Measurements from ENCODE around the gene RNF144B. TPM values are rescaled to one million over a fixed set of nuclear protein-coding genes. Genes with fewer than 3 reads are reported as not detected.

Gene RNF144B
- total RNA-seq, 2 donors from 2014 or later: 4.2 to 4.4 TPM

- no peak for TF ChIP-seq CTCF (IDR thresholded peaks at IDR 0.05)
- Histone ChIP-seq H3K27ac (no peak overlapping the region), H3K36me3 (no peaks in the 10 kb centered on the region), H3K4me3 (no peak overlapping the region), H3K9ac (ENCODE audit: low read depth in 2 of 2, low read length in 2 of 2) (no peak overlapping the region), H3K27me3 (no peaks in the 10 kb centered on the region), H3K4me1 (no peaks in the 10 kb centered on the region), H3K9me3 (no peaks in the 10 kb centered on the region)
- no peak for DNase-seq
- intact Hi-C loops (cut with DNase I): no loop called here
Measured at GRCh38 chr6:18510644-18511033, 123.5 kb downstream of the RNF144B start.

GRCh38 chr6:18511211-18511610 is 124.1 kb downstream of the RNF144B start:
- TF ChIP-seq CTCF (IDR thresholded peaks at IDR 0.05): no peak
- Histone ChIP-seq H3K4me3 (no peak overlapping the region), H3K36me3 (no peaks in the 10 kb centered on the region), H3K27me3 (no peaks in the 10 kb centered on the region), H3K4me1 (no peaks in the 10 kb centered on the region), H3K9me3 (no peaks in the 10 kb centered on the region), H3K9ac (ENCODE audit: low read depth in 2 of 2, low read length in 2 of 2) (no peak overlapping the region), H3K27ac (no peak overlapping the region)
- no peak for DNase-seq
- intact Hi-C loops (cut with DNase I): no loop called here

- DNase-seq: no peak
- Histone ChIP-seq H3K9ac (ENCODE audit: low read depth in 2 of 2, low read length in 2 of 2) (no peak overlapping the region), H3K27me3 (no peaks in the 10 kb centered on the region), H3K4me3 (no peak overlapping the region), H3K36me3 (no peaks in the 10 kb centered on the region), H3K4me1 (no peaks in the 10 kb centered on the region), H3K9me3 (no peaks in the 10 kb centered on the region), H3K27ac (no peak overlapping the region)
- intact Hi-C loops (cut with DNase I): no loop called here
- no peak for TF ChIP-seq CTCF (IDR thresholded peaks at IDR 0.05)
Measured at GRCh38 chr6:18513253-18513798, 126.2 kb downstream of the RNF144B start.

- Histone ChIP-seq H3K27me3 (no peaks in the 10 kb centered on the region), H3K4me3 (no peak overlapping the region), H3K27ac (no peak overlapping the region), H3K9me3 (no peaks in the 10 kb centered on the region), H3K9ac (ENCODE audit: low read depth in 2 of 2, low read length in 2 of 2) (no peak overlapping the region), H3K36me3 (no peaks in the 10 kb centered on the region), H3K4me1 (no peaks in the 10 kb centered on the region)
- DNase-seq: no peak
- intact Hi-C loops (cut with DNase I): no loop called here
- no peak for TF ChIP-seq CTCF (IDR thresholded peaks at IDR 0.05)
Measured at GRCh38 chr6:18514180-18514579, 127.0 kb downstream of the RNF144B start.

- no peak for TF ChIP-seq CTCF (IDR thresholded peaks at IDR 0.05)
- H3K9me3 ChIP-seq: no peaks in the 10 kb centered on the region
- intact Hi-C loops (cut with DNase I): no loop called here
Measured at GRCh38 chr6:18515767-18516166, 128.6 kb downstream of the RNF144B start.

More at GRCh38 chr6:18515767-18516166, 128.6 kb downstream of the RNF144B start:
- no peak for DNase-seq
- Histone ChIP-seq H3K4me1 (no peaks in the 10 kb centered on the region), H3K9ac (ENCODE audit: low read depth in 2 of 2, low read length in 2 of 2) (no peak overlapping the region), H3K27ac (no peak overlapping the region), H3K27me3 (no peaks in the 10 kb centered on the region), H3K4me3 (no peak overlapping the region), H3K36me3 (no peaks in the 10 kb centered on the region)

Other genes with a start within 250 kb of the RNF144B start
- 10 to 100 TPM; 51.1 to 52.5 TPM for gene TPMT, start 232.3 kb upstream of the RNF144B start, total RNA-seq
- gene KDM1B, start 231.9 kb upstream of the RNF144B start, total RNA-seq: 10 to 100 TPM; 28.4 to 43.5 TPM
- gene DEK, start 122.8 kb upstream of the RNF144B start, total RNA-seq: 100 to 1,000 TPM; 113 to 145 TPM

Data from colonic mucosa (tissue), 4 donors.